ENCODE data around the gene SLC30A2.
"Not testable (repeated sequence)": the region's sequence is repeated elsewhere in the genome, so short reads cannot be mapped to it uniquely, and the experiment has no call there.

Gene SLC30A2, protein sequence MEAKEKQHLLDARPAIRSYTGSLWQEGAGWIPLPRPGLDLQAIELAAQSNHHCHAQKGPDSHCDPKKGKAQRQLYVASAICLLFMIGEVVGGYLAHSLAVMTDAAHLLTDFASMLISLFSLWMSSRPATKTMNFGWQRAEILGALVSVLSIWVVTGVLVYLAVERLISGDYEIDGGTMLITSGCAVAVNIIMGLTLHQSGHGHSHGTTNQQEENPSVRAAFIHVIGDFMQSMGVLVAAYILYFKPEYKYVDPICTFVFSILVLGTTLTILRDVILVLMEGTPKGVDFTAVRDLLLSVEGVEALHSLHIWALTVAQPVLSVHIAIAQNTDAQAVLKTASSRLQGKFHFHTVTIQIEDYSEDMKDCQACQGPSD

DNA sequence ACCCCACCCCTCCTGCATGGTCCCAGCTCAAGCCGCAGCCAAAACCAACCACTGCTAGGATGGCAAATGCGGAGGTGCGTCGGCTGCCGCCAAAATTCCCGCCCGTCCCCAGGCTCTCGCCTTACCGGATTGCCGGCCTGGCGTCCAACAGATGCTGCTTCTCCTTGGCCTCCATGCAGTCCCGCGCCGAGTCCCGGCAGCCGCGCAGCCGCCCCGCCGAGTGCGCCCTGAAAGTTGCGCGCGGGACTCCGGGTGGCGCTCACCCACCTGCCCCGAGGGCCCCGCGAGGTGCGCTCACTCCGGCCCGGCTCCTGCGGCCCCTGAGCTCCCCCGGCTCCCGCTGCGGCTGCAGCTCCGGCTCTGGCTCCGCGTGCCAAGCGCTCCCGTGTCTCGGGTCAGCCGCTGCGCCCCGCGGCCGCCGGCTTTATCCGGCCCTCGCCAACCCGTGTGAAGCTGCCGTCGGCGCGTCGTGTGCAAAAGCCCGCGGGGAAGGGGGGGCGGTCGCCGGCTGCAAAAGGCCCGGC is at the start of gene SLC30A2:
SLC30A2 (minus strand) TSS at position 397 of the 524 bp plus-strand sequence; CDS start at position 175, 222 bp downstream.
- DNase-seq, result no peak

DNA sequence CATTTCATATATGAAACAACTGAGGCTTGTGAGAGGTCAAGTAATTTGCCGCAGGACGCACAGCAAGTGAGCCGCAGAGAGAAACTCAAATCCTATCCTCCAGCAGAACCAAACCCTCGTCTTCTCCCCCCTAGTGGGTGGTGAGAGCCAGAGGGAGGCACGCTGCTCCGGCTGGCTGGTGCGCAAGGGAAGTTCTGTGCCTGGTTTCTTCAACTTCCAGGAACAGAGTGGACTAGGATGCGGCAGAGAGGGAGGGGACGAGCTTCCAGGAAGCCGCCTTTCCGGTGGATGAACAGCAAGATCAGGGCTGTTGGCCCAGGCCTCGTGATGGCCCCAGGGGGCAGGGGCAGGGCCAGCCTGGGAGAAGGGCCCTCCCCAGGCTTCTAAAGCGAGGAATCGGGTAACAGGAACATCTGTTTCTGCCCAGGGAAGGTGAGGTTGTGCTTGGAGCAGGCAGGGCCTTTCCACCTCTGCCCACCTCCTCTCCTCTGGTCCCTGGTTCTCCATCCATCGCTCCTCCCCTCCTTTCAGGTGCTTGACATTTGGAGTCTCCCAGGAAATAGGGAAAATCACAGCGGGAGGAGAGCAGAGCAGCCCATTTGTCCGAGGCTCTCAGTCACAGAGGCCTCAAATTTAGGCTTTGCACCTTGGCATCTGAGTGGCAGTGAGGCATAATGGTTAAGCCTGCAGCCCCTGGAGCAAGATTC is 48.9 kb upstream of the SLC30A2 start:
- DNase-seq, result no peak

DNA sequence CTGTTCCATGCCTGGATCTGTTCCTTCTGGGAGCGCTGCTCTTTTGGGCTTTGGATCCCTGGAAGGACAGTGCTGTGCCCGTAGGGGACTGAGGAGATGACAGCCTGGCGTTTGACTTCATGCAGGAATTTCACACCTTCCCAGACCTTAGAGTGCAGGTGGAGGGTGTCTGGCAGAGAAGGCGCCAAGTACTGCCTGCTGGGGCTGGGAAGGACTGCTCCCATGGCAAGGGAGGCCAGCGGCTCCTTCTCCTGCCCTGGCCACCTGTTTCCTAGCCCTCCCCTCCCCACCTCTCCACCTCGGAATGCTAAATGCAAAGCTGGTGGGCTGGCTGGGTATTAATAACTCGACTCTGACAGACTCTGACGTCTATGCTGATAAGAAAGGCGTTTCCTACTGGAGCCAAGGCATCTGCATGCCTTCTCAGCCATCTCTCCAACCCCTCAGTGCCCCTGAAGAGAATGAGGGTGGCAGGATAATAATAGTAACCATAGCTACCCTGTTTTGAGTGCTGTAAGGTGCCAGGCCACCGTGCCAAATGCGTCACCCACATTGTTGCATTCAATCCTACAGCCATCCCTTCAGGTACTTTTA is 48.3 kb upstream of the SLC30A2 start:
- no peak for DNase-seq

DNA sequence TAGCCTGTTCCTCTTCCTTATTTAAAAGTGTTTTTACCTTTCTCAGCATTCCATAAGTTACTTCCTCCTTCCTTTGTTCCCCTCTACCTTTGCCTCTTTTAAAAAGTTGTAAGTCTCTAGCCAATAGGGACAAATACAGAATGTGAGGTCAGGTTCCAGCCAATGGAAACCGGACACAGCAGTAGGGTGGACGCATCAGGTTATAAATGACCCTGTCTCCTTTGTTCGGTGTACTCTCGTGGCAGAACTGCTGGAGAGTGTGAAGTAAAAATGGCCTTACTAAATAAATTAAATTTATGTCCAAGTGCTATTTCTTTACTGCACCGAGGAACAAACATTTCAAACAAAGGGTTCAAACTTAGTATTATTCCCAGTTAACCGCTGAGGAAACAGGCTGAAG is 47.7 kb upstream of the SLC30A2 start:
- DNase-seq, result not testable (repeated sequence)

DNA sequence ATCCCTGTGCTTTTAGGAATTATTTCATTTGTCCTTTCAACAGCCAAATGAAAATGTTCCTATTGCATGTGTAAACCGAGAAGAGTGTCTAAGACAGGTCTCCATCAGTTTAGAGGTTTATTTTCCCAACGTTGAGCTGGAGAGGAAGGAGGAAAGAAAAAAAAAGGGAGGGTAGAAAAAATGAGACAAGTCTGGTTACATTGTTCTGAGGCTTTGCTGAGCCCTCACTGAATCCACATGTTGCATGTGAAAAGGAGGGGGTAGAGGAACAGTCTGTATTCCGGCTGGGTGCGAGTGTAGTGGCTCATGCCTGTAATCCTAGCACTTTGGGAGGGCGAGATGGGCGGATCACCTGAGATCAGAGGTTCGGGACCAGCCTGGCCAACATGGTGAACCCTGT is 46.5 kb upstream of the SLC30A2 start:
- DNase-seq, result no peak

DNA sequence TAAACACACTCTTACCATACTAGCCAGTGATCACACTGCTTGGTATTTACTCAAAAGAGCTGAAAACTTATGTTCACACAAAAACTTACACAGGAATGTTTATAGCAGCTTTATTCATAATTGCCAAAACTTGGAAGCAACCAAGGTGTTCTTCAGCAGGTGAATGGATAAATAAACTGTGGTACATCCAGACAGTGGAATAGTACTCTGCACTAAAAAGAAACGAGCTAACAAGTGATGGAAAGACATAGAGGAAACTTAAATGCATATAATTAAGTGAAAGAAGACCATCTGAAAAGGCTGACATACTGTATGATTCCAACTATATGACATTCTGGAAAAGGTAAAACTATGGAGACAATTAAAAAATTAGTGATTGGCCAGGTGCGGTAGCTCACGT is 45.0 kb upstream of the SLC30A2 start:
- no peak for DNase-seq

DNA sequence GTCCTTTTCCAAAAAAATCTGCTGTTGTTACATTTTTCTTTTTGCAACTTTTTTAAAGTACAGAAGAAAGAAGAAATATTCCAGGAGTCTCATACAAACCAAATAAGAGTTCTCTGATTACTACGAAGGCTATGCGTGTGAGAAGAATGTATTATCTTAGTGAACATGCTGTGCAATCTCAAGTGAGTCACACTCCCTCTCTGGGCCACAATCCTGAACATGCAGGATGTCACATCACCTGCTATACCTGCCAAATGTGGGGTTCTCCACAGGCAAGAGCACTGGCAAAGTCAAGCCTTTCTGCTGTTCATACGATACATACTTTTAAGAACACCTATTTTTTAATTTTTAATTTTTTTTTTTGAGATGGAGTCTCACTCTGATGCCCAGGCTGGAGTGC is 43.2 kb upstream of the SLC30A2 start:
- no peak for DNase-seq

DNA sequence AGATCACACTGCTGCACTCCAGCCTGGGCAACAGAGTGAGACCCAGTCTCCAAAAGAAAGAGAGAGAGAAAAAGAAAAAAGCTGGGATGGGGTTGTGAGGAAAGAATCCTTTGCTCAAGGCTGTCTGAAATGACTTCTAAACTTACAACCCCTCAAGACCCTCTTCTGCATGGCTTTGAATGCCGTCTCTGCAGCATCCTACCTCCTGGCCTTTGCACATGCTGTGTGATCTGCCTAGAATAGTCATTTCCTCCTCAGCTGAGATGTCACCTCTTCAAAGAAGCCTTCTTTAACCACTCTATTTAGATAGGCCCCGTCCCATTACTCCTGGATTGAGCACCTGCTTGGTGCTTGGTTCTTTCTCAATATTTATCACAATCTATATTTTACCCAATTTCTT is 38.9 kb upstream of the SLC30A2 start:
- no peak for DNase-seq

DNA sequence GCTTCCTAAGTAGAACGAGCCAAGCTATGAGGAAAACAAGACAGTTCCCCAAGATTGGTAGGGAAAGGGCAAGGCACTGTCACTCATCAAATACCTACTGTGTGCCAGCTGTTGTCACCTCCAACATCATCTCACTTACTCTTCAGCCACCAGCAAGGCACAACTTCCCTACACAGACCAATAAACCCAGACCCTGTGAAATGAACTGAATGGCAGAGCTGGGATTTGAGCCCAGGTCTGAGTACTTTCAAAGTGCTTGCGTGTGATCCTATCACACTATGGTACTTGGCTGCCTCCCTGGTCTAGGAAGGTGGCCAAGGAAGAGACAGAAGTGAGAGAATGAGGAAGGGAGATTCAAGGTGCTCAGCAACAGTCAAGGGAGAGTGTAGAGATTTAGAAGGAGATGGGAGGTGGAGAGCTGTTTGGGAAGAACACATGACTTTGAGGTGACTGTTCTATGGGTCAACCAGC is 38.2 kb upstream of the SLC30A2 start:
- no peak for DNase-seq

DNA sequence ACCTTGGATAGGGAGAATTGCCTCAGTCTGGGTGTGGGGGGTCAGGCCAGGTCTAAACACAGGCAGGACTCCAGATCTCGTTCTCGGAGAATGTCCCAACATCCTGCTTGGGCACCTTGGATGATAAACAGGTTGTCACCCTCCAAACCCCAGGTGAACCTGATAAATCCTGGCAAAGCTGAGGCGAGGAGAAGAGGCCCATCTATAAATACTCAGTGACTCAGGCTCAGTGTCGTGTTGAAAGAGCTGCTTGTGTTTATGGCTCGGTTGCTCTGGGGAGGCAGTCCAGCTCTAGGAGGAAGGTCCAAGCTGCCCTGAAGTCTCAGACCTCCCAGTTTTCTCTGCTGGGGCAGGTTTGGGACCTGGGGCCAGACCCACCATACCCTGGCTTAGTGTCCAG is 37.3 kb upstream of the SLC30A2 start:
- DNase-seq, result no peak

DNA sequence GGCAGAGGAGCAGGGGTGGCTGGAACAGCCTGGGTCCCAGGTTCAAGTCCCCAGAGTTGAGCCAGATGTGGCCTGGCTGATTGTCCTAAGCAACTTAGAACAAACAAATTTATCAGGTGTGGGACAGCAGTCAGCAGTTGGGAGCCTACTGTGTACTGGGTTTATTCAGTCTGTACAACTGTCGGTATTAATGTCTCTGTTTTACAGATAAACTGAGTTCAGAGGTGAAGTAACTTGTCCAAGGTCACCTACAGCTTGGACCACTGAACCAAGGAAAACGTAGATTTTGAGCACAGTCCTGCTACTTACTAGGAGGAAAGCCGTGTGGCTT is 36.1 kb upstream of the SLC30A2 start:
- DNase-seq, result no peak

DNA sequence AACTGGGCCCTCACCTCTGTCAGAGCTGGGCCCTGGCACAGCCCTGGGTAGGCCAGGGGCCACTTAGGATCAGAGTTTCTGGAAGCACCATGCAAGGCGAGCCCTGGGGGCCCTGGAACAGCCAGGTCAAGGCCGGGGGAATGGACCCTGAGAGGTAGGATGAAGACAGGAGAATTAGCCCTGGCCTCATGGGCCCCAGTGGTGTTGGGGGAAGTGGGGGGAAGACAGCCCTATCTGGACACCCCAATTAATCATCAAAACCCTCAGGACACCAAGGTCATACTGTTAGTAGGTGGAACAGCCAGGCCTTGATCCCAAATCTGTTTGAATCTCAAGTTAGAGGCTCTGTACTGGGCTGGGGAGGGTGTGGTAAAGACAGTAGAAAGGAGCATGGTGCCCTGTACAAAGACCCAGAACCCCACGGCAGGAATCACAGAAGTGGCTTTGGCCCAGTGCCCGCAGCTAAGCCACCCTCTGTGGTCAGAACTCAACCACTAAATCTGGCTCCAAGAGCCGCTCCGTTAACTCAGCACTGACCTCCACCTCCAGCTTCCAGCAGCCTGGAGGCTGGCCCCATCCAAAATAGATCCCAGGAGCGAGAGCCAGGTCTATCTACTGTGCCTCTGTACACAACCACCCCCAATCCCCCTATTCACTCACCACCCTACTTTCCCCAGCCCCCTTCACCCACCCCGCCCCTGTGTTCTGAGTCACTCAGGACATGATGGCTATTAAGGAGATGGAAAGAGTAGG is 35.5 kb upstream of the SLC30A2 start:
- DNase-seq, result no peak

DNA sequence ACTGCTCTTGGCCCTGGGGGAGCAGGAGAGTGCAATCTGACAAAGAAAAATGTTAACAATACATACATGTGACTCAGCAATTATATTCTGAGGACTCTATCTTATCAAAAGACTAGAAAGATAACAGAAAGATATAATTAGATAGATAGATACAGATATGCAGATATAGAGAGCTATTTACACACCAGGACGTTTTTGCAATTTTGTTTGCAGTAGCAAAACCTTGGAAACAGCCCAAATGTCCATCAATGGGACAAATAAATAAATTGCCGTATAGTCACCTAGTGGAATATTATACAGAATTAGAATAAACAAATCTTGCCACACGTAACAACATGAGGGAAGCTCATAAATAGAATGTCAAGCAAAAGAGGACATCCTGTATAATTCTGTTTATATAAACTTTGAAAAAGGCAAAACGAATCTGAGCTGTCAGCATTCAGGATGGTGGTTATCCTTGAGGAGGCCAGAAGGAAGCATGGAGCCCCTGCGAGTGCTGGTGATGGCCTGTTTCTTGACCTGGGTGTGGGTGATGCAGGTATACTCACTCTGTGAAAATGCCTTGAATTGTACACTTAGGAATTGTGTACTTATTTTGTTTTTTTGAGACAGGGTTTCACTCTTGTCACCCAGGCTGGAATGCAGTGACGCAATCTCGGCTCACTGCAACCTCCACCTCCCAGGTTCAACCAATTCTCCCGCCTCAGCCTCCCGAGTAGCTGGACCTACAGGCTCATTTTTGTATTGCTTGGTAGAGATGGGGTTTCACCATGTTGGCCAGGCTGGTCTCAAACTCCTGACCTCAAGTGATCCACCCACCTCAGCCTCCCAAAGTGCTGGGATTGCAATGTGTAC is 34.3 kb upstream of the SLC30A2 start:
- no peak for DNase-seq

DNA sequence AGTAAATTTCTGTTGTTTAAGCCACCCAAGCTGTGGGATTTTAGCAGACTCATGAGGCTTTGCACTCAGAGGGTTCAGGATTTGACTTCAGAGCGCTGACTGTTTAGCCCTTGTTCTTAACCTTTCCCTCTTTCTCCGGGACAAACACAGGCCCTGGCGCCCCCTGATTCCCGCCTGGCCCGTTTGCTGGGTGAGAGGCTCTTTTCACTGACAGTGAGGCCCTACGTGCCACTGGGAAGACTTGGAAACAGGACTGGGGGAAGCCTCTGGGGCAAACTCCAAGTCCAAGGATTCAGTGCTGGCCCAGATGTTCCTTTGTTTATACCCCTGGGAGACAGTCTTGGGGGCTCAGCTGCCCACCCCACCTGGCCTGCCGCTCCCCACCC is 33.3 kb upstream of the SLC30A2 start:
- no peak for DNase-seq

DNA sequence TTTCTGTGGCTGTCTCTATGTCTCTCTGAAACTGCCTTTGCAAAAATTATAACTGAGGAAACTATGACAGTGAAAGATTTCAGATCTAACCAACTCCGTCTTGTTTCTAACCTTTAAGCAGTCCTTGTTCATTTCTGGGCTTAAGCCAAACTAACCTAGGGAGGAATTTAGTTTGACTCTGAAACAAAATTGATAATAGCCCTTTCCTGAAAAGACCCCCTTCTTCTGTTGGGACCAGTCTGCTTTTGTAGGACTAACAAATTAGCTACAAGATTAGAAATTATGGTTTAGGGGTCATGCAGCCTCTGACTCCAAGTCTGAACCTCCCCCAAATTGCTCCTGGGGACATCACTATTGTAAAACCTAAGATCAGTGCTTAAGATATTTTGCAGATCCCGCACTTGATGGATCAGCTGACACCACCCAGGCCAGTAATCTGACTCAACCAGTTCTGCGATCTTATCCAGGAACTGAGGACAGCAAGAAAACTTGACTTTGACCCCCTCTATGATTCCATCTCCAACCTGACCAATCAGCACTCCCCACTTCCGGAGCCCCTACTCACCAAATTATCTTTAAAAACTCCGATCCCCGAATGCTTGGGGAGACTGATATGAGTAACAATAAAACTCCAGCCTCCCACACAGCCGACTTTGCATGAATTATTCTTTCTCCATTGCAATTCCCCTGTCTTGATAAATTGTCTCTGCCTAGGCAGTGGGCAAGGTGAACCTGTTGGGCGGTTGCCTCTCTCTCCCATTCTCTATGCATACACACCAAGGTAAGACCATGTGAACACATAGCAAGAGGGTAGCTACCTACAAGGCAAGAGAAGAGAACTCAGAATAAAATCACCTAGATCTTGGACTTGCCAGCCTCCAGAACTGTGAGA is 32.6 kb upstream of the SLC30A2 start:
- no peak for DNase-seq

DNA sequence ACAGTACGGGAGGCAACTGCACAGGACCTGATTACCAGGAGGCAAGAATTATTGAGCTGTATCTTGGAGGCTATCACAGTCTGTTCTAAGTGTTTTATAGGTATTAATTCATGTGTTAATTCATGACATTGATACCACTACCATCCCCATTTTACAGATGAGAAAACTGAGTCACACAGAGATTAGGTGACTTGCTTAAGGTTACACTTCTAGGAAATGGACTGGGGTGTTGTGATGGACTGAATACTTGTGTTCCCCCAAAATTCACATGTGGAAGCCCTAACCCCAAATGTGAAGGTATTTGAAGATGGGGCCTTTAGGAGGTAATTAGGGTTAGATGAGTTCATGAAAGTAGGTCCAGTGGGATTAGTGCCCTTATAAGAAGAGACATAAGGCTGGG is 31.6 kb upstream of the SLC30A2 start:
- DNase-seq, result no peak

DNA sequence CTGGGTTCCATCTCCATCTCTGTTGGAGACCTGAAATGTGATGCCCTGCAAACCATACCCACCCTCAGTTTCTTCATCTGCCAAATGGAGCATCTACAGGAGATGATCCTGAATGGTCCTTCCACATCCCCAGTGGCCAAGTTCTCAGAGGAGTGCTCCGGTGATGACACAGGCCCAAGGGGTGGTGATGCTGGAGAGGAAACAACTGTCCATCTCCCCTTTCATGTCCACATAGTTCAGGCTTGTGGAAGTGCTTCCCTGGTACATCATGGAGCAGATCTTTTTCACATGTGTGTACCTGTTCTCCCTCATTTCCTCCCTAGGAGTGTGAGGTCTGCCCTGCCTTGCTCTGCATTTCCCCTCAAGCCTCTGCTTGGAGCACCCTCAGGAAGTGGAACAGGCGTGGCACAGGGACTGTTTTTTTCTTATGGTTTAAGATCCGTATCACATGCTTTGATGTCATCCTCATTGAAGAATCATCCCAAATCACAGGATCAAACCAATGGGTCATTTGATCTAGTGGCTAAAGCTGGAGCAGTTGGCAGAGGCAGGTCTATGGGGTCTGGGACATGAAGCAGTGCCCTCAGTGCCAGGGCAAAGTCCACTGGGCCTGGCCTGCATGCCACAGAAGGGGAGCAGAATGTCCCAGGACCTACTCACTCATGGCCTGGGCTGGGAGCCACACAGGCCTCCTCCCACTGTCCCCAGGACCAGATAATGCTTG is 29.7 kb upstream of the SLC30A2 start:
- no peak for DNase-seq

DNA sequence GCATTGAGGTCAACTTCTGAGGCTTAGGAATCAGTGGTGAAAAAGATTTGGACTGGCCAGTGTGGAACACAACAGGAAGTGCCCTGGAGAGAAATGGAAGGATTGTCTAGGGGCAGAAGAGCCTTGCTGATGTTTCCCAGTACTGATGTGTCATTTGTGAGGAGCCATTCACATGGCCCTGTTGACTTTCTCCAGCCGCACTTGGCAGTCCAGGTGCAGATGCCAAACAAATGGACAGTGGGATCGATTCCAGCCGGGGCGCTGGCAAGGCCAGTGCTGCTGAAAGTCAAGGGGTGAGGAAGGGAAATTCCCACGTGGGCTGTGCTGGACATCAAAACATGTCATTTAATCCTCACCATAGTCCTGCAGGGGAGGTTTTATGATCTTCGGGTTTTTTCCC is 26.4 kb upstream of the SLC30A2 start:
- no peak for DNase-seq

DNA sequence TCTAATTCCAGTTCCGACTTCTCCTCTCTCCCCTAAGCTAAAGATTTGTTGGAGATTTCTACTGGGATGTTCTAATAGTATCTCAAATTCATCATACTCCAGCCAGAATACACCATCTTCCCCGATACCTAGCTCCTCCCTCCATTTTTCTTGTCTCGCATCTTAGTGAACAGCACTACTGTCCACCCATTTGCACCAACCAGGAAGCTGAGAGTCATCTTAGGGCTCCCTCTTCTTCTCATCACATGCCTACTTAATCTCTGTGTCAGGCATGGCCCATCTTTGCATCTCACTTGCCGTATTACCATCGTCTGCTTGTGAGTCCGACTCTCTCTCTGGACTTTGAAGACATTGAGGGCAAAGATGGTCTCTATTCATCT is 25.0 kb upstream of the SLC30A2 start:
- DNase-seq, result no peak

DNA sequence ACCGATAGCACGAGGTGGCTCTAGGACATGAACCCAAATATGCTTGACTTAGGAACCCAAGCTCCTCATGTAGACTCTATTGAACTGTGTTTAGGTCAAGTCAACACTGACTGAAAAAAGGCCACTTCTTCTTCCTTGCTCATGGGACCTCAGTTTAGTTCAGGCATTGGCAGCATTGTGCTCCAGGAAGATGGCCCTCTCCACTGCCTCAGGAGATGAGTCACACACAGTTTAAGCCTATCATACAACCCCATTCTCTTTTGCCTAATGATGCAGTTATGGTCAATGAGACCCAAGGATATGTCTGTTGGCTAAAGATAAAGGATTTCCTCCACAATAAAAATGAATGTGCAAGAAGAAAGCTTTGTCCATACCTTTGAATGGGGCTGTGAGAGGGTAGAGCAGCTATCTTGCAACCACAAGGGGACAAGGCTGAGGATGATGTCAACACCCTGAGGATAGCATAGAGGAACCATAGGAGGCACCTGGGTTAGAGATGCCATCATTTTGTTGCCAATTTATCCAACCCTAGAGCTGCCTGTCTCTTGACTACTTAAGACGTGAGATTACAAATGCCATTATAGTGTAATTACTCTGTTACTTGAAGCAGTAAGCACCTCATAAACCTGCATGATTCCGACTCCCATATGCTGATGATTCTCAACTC is 24.5 kb upstream of the SLC30A2 start:
- no peak for DNase-seq

Measured in NCI-H774 (cell line).